Transverse colon (tissue), 3 donors: ENCODE data around the gene HPS6.

Experiments
- CTCF ChIP-seq, 5 experiments: fragments of 200-600 bp in 3 of 5; fragments of 450-650 bp in 2 of 5; sonication (generic) in 3 of 5; IDR thresholded peaks; 1 replicate in 2 of 5; 2 replicates in 3 of 5; pipeline ENCODE4 v1.5.1; 2016 to 2017; ENCODE audit warnings: antibody characterized with exemption in 5 of 5, inconsistent platforms in 3 of 5, mild to moderate bottlenecking in 2 of 5, moderate library complexity in 1 of 5
- POLR2A ChIP-seq: fragments of 450-650 bp; IDR thresholded peaks from one replicate; pipeline ENCODE4 v1.6.1; 2016; ENCODE audit warnings: antibody characterized with exemption, mild to moderate bottlenecking, moderate library complexity

GRCh38 chr10:102024799-102025198, 40.4 kb upstream of the HPS6 start:
- TF ChIP-seq POLR2A (no peak), CTCF (IDR thresholded peaks at IDR 0.05) (no peak)
